Mucosa of descending colon (tissue), 3 donors: ENCODE data around the gene RNF208. TPM values are rescaled to one million over a fixed set of nuclear protein-coding genes. Genes with fewer than 3 reads are reported as not detected.
"Not testable (repeated sequence)": the region's sequence is repeated elsewhere in the genome, so short reads cannot be mapped to it uniquely, and the experiment has no call there.

Experiments
- ATAC-seq: fragments of 200-7000 bp; cut with Tn5 transposase; one replicate; pipeline ENCODE4 v1.9.1; 2020; ENCODE audit warnings: mild to moderate bottlenecking, moderate library complexity
- DNase-seq, 3 donors: peaks; one replicate each; pipeline ENCODE4 v3.0.0-alpha.2; 2020
- H3K36me3 ChIP-seq: fragments of 200-600 bp; one replicate; pipeline ENCODE4 v1.8.0; 2021; ENCODE audit warnings: low read depth, mild to moderate bottlenecking
- H3K4me1 ChIP-seq: fragments of 200-600 bp; one replicate; pipeline ENCODE4 v1.8.0; 2021; ENCODE audit warnings: low read depth, mild to moderate bottlenecking
- H3K4me3 ChIP-seq: fragments of 200-600 bp; one replicate; pipeline ENCODE4 v1.8.0; 2021; ENCODE audit warnings: mild to moderate bottlenecking
- H3K9me3 ChIP-seq: fragments of 200-600 bp; one replicate; pipeline ENCODE4 v1.8.0; 2021; ENCODE audit warnings: mild to moderate bottlenecking
- CTCF ChIP-seq: fragments of 200-600 bp; IDR thresholded peaks from one replicate; pipeline ENCODE4 v1.8.0; 2022; ENCODE audit warnings: antibody characterized with exemption, mild to moderate bottlenecking
- intact Hi-C, 2 donors: fragments of 100-400 bp; cut with DNase I in 1 of 2; cut with micrococcal nuclease in 1 of 2; formaldehyde crosslinking; loops; one replicate each; pipeline versions ENCODE4 v1.11.0 to v1.11.1; 2022; cut with DNase I, micrococcal nuclease
- total RNA-seq, 3 donors: library from RNA; stranded (reverse); fragmentation: NEBNext Ultra II Directional in 2 of 3; extraction: Animal tissue kit (Norgen Biotek cat#: 25700) in 2 of 3; gene quantifications; one replicate each; pipeline versions ENCODE4 v1.2.1 to v1.2.4, GENCODE V29; 2021 to 2023
- donor health status: DM: no; HTN: no; CAD: no; lungs with moderate emphysema.
- donor health status: DM: no; HTN: no; CAD: no.
- donor health status: DM: no; HTN: yes; CAD: no.

RNF208 gene
- total RNA-seq, 3 donors from 2014 or later: 5.3 to 7.1 (median 5.8) TPM

- H3K36me3 ChIP-seq: peaks cover 4% of the 10 kb centered on the region
- H3K9me3 ChIP-seq: no peaks in the 10 kb centered on the region
- intact Hi-C loops: no loop called here
- peaks cover 41% of the 10 kb centered on the region for H3K4me1 ChIP-seq
- DNase-seq (peak in 2 of 3 donors; percentile 30 to 40), ATAC-seq (no peak)
- peak overlapping the region; percentile 65 for H3K4me3 ChIP-seq
- TF ChIP-seq CTCF: no peak
Observed at GRCh38 chr9:137242269-137243203, 20.5 kb upstream of the RNF208 start.

GRCh38 chr9:137241490-137242268 lies 19.6 kb upstream of the RNF208 start:
- H3K4me1 ChIP-seq: peaks cover 48% of the 10 kb centered on the region
- peaks cover 4% of the 10 kb centered on the region for H3K36me3 ChIP-seq
- no peak for TF ChIP-seq CTCF
- DNase-seq: peak; percentile 71 to 85 (median 83)
- H3K4me3 ChIP-seq: peak overlapping the region; percentile 65
- intact Hi-C loops: no loop called here
- no peaks in the 10 kb centered on the region for H3K9me3 ChIP-seq
- peak; percentile 31 for ATAC-seq

- no peak for TF ChIP-seq CTCF
- peaks cover 56% of the 10 kb centered on the region for H3K4me1 ChIP-seq
- intact Hi-C loops: no loop called here
Observed at GRCh38 chr9:137240841-137241489, 18.9 kb upstream of the RNF208 start, which contains the start of gene TUBB4B. Gene TUBB4B (plus strand): TSS chr9:137241287. CDS start chr9:137241361, 74 bp downstream.

GRCh38 chr9:137240318-137240840 lies 18.3 kb upstream of the RNF208 start:
- ATAC-seq: peak; percentile 57
- H3K4me3 ChIP-seq: peak overlapping the region; percentile 65
- H3K9me3 ChIP-seq: no peaks in the 10 kb centered on the region
- TF ChIP-seq CTCF: no peak
- peak; percentile 79 to 88 (median 88) for DNase-seq
- intact Hi-C loops: no loop called here
- peaks cover 57% of the 10 kb centered on the region for H3K4me1 ChIP-seq
- peaks cover 4% of the 10 kb centered on the region for H3K36me3 ChIP-seq

More at GRCh38 chr9:137240841-137241489, 18.9 kb upstream of the RNF208 start, which contains the start of gene TUBB4B:
- DNase-seq: peak; percentile 98 to 99 (median 99)
- peaks cover 4% of the 10 kb centered on the region for H3K36me3 ChIP-seq
- H3K4me3 ChIP-seq: peak within 1 kb of the TSS; percentile 65
- ATAC-seq: peak; percentile 77
- H3K9me3 ChIP-seq: no peaks in the 10 kb centered on the region

- ATAC-seq, H3K4me3 ChIP-seq, H3K36me3 ChIP-seq, H3K9me3 ChIP-seq: not testable (repeated sequence)
- intact Hi-C loops: loop anchor here (5.0 kb wide), 1 partner anchor 122 kb away; no protein-coding TSS in a partner anchor
- H3K4me1 ChIP-seq: peaks cover 57% of the 10 kb centered on the region
- DNase-seq: peak in 1 of 3 donors; percentile 35
Observed at GRCh38 chr9:137239541-137240200, 17.6 kb upstream of the RNF208 start.
